Measurements from ENCODE around the gene GNAI2.
"Not testable (repeated sequence)": the region's sequence is repeated elsewhere in the genome, so short reads cannot be mapped to it uniquely, and the experiment has no call there.

Gene GNAI2

DNA sequence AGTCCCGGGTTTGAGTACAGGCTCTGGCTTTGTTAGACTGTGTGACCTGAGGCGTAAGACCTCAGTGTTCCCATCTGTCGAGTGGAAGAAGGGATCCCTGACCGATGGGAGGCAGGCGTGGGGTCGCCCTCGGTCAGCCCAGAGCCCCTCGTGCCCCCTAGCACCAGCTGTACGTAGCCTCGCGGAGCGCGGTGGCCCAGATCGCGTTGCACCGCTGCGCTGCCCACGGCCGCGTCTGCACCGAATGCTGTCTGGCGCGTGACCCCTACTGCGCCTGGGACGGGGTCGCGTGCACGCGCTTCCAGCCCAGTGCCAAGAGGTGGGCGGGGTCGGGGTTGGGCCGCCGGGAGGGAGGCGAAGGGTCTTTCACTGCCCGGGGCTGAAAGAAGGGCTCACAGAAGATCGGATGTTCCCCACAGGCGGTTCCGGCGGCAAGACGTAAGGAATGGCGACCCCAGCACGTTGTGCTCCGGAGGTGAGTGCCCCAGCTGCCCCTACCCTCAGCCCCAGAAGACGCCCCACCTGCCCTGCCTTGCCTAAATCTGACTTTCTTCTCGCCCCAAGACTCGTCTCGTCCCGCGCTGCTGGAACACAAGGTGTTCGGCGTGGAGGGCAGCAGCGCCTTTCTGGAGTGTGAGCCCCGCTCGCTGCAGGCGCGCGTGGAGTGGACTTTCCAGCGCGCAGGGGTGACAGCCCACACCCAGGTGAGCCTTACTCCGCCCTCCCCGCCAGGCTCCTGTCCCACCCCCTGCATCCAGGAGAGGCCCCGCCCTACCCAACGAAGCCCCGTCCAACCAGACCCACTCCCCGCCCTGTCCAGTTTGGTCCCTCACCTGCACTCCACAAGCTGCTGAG, 39.4 kb downstream of the GNAI2 start:
- no peak for DNase-seq (ENCODE audit: low read depth in 3 of 3, low spot score in 1 of 3)

DNA sequence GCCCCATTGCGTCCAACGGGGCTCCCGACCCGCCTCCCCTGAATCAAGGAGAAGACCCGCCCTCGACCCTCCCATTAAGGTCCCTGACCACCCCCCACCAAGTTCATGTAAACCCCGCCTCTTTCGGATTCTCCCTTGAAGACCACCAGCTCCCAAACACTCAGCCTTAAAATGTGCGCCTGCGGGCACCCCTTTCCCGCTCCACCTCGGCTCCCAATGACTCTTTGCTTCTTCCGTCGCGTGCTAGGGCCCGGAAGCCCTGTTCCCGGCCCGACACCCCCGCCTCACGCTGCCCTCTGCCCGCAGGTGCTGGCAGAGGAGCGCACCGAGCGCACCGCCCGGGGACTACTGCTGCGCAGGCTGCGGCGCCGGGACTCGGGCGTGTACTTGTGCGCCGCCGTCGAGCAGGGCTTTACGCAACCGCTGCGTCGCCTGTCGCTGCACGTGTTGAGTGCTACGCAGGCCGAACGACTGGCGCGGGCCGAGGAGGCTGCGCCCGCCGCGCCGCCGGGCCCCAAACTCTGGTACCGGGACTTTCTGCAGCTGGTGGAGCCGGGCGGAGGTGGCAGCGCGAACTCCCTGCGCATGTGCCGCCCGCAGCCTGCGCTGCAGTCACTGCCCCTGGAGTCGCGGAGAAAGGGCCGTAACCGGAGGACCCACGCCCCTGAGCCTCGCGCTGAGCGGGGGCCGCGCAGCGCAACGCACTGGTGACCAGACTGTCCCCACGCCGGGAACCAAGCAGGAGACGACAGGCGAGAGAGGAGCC, 40.2 kb downstream of the GNAI2 start:
- no peak for DNase-seq (ENCODE audit: low read depth in 3 of 3, low spot score in 1 of 3)

DNA sequence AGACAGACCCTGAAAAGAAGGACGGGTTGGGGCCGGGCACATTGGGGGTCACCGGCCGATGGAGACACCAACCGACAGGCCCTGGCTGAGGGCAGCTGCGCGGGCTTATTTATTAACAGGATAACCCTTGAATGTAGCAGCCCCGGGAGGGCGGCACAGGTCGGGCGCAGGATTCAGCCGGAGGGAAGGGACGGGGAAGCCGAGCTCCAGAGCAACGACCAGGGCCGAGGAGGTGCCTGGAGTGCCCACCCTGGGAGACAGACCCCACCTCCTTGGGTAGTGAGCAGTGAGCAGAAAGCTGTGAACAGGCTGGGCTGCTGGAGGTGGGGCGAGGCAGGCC, 40.7 kb downstream of the GNAI2 start:
- DNase-seq (ENCODE audit: low read depth in 3 of 3, low spot score in 1 of 3), result no peak

DNA sequence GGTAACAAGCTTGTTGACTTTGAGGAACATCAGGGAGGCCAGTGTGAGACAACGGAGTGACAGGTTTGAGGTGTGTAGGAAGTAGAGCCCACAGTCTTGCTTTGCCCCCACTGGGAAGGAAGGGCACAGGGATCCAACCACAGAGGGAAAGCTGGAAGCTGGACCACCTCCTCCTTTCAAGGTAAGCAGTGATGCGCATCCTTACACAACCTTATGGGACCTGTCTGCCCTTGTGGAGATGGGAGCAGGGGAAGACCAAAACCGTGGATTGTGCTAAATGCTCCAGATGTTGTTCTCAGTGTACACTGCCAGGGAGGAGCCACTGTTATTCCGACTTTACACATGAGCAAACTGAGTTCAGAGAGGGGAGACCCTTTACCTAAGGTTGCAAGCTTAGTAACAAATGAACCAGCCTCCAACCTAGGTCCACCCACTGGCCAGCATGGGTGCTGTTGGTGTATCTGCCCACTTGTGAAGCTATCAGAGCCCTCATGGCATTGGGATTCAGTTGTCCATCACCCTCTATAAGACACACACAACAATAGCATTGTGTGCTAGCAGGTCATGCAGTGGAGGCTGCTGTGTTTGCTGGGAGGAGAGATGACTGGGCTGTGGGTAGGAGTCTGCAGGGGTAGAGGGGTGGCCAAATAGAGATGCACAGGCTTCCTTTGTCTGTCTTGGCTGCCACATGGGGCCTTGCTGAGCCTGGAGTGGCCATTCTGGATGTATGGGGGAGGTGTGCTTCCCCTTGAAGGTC, 42.3 kb downstream of the GNAI2 start:
- DNase-seq (ENCODE audit: low read depth in 3 of 3, low spot score in 1 of 3), result no peak

DNA sequence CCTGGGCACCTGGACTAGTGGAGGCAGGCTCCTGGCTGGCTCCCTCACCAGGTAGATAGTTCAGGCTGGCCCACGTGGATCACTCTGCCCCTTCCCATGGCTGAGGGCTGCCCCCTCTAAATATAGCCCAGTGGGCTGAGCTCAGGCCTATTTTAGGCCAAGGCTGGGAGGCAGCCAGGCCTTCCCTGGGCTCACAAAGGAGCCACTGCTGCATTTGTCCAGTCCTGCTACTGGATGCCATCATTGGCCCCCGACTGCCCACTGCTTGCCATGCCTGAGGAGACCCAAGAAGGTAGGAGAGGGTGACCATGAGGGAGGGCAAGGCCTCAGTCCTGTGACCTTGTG, 42.8 kb downstream of the GNAI2 start, which contains the start of gene LSMEM2:
TSS of gene LSMEM2 (plus strand) at position 208 of the 345 bp plus-strand sequence. CDS start at position 235, 27 bp downstream.
- DNase-seq (ENCODE audit: low read depth in 3 of 3, low spot score in 1 of 3), result no peak

DNA sequence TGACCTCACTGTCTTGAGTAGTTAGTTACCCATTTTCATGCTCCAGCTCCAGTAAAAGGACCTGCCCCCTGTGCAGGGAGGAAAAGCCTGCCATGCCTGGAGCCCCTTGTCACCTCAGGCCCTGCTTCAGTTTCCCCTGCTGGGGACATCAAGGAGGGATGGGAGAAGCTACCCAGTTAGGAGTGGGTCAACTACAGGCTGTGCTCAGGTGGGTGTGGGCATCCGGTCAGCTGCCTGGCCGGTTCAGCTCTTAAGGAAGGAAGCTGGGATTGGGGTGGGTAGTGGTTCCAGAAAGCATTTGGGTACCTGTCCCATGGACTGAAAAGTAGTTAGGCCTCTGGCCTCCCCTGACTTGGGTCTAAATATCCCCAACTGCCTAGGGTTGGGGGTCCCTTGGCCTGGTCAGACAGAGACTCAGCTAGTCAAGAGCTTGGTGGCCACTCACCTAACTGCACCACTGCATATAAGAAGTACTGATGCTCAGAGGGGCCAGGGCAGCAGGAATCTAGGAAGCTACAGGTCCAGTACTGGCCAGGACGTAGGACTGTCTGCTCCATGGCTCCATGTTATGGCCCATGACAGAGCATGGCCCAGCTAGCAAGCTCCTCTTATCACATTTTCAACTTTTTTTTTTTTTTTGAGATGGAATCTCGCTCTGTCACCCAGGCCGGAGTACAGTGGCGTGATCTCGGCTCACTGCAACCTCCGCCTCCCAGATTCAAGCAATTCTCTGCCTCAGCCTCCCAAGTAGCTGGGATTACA, 43.4 kb downstream of the GNAI2 start:
- DNase-seq (ENCODE audit: low read depth in 3 of 3, low spot score in 1 of 3), result no peak

DNA sequence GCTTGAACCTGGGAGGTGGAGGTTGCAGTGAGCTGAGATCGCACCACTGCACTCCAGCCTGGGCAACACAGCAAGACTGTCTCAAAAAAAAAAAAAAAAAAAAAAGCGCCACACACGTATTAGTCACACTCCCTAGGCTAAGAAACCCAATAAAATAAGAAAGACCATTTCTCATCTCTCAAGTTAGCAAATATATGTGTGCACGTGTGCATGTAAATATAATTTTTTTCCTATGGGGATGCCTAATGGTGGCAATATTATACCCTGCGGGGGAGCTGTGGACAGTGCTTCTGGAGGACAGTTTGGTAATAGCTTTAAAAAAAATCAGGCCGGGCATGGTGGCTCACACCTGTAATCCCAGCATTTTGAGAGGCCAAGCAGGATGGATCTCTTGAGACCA, 48.1 kb downstream of the GNAI2 start:
- not testable (repeated sequence) for DNase-seq (ENCODE audit: low read depth in 3 of 3, low spot score in 1 of 3)

DNA sequence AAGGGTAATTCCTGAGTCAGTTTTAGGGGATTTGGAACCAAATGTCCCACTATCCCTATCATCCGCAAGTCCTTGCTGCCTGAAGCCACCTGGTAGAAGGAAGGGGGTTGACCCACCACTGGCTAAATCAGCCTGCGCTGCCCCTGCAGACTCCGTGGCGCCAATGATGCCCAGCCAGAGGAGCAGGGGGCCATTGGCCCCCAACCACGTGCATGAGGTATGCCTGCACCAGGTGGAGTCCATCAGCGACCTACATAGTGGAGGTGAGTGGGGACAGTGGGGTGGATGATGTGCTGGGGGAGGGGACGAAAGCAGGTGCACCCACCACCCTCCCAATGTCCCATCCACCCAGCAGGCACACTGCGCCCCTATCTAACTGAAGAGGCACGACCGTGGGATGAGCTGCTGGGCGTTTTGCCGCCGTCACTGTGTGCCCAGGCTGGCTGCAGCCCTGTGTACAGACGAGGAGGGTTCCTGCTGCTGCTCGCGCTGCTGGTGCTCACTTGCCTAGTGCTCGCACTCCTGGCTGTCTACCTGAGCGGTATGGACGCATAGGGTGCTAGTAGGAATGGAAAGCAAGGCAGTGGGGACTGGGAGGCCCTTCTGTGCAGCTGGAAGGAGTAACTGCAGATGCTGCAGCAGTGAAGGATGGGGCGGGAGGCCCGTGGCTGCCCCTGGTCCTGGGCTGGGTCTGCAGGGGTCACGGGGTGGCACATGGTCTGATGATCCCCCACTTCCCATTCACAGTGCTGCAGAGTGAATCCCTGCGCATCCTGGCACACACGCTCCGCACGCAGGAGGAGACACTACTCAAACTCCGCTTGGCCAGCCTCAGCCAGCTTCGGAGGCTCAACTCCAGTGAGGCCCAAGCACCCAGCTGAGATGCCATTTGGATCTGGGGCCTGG, 50.6 kb downstream of the GNAI2 start:
- no peak for DNase-seq (ENCODE audit: low read depth in 3 of 3, low spot score in 1 of 3)

DNA sequence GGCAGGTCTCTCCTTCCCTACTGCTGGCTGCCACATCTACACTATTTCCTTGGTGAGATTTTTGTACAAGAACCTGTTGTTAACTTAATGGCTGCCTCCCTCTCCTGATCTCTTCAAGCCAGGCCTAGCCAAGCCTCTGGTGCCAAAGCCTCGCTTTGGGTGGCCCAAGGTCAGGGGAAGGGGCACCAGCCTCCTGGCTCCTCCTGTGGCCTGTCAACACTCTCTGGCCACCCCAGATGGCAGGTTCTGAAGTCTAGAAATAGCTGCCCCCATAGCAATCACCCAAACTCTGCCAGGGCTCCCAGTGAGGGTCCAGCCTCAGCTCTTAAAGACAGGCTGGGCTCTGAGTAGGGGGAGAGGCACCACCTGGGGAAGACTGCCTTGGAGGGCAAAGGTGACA, 51.3 kb downstream of the GNAI2 start:
- no peak for DNase-seq (ENCODE audit: low read depth in 3 of 3, low spot score in 1 of 3)

DNA sequence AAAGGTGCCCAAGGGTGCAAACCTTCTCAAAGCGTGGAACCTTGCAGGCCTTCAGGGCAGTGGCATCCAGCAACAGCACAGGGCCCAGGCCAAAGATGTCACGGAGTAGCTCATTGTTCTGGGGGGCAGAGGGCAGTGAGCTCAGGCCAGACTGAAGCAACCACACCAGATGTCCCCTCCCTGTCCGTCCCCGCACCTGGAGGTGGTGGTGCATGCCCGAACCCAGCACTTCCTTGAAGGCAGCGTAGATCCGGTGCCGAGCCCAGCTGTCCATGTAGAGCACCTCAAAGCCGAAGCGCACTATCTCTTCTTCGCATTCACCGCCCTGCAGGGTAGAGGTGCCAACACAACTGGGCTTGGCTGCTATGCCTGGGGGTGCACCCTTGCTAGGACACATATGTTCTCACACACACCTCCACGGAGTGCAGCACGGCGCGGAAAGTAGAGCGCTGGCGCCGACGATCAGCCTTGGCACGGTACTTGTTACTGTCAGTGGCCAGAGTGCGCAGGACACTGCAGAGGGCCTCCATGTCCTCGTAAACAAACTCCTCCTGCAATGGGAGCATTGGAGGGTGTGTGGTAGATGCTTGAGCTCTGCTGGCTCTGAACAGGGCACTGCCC, 52.5 kb downstream of the GNAI2 start:
- no peak for DNase-seq (ENCODE audit: low read depth in 3 of 3, low spot score in 1 of 3)

DNA sequence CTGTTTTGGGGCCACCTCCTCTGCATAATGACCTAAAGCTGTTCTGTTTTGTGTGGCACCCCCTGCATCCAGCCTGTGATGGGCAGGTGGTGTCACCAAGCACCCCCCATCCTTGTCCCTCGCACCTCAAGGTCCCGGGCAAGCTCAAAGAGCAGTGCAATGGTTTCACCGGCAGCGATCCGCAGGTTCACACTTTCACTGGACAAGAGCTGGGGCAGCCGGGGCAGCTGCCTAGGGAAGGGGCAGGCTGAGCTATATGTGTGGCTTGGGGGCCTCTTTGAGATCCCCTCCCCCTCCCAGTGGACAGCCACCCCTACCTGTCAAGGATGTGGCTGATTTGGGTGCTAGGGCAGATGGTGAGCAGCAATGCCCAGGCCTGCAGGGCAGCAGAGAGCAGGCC, 53.1 kb downstream of the GNAI2 start:
- DNase-seq (ENCODE audit: low read depth in 3 of 3, low spot score in 1 of 3), result no peak

DNA sequence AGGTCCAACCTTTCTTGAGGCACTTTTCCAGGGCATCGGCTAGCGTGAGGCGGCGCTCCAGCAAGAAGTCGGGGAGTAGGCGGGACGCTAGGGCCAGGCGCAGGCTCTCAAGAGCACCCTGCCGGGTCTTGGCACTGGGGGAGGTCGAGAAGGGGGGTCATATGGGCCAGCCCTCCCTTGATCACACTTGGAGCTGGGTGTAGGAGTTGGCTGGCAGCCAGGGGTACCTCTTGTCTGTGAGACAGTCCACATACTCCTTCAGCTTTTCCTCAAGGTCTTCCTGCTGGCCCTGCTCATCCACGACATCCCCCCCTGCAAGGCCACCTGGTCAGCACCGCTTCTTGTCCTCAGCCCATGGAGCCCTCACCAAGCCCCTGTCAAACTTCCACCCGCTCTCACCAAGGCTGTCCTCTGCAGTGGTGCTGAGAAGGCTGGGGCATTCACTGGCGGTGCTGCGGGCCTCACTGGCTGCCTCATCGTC, 54.2 kb downstream of the GNAI2 start:
- no peak for DNase-seq (ENCODE audit: low read depth in 3 of 3, low spot score in 1 of 3)

DNA sequence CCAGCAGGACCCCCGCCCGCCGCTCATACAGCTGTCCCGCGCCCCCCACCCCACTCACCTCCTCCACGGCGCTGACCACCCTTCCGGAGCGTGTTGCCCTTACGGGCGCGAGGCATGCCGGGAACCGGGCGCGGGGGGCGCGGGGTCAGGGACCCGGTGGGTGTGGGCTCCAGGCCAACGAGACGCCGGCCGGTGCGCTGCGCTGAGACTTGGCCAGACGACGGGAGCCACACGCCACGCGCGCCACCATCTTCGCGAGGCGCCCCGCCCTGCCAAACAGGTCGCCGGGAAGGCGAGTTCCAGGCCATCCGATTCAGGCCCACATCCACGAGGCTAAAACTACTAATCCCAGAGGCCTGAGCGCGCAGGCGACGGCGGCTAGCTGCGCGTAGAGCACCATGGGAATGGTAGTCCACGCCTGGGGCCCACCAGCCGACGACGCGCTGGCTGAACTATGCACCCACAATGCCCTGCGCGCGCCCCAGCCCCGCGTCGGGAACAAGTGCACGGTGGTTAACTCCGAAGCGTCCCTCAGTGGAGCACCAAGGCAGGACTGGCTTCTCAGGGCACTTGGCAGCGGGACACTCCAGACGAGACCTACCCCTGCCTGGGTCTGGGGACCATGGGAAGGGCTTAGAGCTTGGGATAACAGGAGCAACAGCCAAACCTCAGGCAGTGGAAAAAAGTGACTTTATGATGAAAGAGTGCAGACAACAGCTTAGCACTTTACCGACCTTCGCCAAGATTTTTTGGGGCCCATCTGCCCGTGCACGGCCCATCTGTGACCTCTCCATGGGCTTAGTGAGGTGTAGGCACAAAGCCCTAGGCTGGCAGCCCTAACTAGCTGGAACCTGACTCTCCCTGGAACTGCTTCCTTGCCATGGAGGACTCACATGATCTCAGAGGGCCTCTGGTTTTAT, 56.4 kb downstream of the GNAI2 start, which contains the start of gene IFRD2:
TSS of gene IFRD2 (minus strand) at position 271 of the 920 bp plus-strand sequence. CDS start at position 116, 155 bp downstream.
- peak; percentile 87 to 90 (median 87) for DNase-seq (ENCODE audit: low read depth in 3 of 3, low spot score in 1 of 3)

DNA sequence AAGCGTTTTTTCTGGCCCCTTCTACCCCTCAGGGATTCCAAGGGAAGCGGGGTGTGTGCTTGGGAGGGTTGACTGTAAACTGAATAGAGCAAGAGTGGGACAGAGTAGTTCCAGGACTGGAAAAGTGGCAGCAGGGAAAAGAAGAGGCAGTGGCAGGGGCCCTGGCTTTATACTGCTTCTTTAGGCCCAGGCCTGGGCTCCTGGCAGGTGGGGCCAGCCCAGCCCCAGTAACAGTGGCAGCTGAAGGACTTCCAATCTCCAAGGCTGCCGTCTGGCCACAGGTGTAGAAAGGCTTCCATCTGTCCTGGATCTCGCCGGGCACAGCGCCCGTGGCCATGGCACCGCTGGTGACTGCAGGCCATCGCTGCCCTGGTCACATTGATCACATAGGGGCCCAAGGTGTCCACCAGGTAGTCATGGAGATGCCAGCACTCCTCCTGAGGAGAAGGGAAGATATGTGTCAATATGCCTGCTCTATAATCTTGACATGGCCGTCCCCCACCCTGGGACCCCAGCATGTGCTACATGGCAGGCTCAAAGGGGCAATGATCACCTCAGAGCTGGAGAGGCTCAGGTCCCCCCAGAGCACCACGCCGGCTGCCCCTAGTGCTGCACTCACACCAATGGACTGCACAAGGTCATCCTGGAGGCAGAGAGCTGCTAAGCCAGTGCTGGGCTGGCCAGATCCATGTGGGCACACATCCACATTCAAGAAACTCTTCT, 57.2 kb downstream of the GNAI2 start:
- no peak for DNase-seq (ENCODE audit: low read depth in 3 of 3, low spot score in 1 of 3)

DNA sequence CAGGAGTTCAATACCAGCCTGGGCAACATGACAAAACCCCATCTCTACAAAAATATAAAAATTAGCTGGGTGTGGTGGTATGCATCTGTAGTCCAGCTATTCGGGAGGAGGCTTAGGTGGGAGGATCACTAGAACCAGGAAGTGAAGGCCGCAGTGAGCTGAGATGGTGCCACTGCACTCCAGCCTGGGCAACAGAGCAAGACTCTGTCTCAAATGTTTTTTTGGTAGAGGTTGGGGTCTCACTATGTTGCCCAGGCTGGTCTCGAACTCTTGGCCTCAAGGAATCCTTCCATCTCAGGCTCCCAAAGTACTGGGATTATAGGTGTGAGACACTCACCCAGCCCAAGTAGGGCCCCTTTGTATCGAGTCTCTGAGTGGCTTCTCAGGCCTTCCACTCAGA, 58.1 kb downstream of the GNAI2 start:
- no peak for DNase-seq (ENCODE audit: low read depth in 3 of 3, low spot score in 1 of 3)

DNA sequence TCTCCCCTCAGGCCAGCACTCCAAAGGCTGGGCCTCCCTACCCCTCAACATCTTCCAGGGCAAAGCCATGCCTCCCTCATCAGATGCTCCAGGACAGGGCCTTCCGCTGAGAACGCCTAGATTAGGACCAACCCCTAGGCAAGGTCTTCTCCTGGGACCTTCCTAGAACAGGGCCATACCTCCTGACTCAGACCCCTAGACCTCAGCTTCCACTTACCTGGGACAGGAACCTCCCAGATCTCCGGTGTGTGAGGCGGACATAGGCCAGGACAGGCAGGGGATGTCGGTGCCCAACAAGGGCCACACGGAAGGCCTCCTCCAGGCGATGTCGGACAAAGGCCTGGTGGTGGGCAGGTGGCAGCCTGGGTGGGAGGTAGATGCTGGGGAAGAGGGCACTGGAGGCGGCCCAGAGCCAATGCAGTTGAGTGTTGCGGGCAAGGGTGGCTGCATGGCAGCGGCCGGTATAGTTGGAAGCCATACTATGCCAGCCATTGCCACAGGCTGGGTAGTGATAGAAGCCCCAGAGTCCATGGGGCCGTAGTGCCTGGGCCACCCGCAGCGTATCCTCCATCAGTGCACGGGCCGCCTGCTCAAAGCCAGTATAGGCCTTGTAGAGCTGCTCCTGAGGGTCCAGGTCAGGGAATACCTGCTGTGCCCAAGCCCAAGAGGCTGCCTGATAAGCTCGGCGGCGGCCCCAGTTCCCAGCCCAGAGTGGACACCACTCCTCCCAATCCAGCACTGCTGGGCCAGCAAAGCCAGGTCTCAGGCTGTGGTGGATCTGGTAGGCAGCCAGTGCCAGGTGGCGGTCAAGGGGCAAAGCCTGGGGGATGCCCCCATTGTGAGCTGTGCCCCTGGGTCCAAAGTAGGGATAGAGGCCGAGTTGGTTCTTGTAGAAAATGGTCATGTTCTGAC, 58.7 kb downstream of the GNAI2 start:
- DNase-seq (ENCODE audit: low read depth in 3 of 3, low spot score in 1 of 3), result no peak
